Glomerular endothelial cell (primary cell): ENCODE results near the gene PRSS38. TPM values are rescaled to one million over a fixed set of nuclear protein-coding genes. Genes with fewer than 3 reads are reported as not detected.

ENCODE experiments used
- DNase-seq: peaks from one replicate; pipeline ENCODE4 v3.0.0-alpha.2; 2011; ENCODE audit warnings: low read depth, low spot score; ENCODE audit errors: extremely low read depth
- total RNA-seq: library from RNA; depleted of rRNA; stranded (reverse); fragments of >200 nt; gene quantifications from 2 replicates; pipeline ENCODE4 v1.2.3, GENCODE V29; 2015

The PRSS38 gene
- total RNA-seq, 1 donor from 2014 or later = not detected

DNA sequence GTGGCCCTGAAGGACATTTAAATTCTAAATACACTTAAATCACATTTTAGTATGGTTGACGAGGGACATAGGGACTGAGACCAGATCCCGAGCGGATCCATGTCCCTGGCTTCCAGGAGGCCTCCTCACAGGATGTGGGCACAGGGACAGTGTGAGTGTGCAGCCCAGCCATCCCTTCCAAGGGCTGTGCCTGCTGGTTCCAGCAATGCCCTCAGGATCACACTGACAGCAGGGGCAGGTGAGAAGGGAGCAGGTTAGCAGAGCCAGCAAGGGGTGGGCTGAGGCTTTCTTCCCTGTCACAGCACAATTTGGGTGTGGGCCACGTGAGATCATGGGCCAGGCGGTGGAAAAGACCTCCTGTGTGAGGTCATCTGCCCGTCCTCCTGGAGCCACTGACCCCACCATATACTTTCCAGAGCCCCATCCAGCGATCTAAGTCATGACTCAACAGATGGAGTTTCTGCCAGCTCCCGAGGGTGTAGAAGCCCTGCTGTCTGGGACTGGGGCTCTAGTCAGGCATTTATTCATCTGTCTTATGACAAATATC is 37.0 kb upstream of the PRSS38 start:
- no peak for DNase-seq

DNA sequence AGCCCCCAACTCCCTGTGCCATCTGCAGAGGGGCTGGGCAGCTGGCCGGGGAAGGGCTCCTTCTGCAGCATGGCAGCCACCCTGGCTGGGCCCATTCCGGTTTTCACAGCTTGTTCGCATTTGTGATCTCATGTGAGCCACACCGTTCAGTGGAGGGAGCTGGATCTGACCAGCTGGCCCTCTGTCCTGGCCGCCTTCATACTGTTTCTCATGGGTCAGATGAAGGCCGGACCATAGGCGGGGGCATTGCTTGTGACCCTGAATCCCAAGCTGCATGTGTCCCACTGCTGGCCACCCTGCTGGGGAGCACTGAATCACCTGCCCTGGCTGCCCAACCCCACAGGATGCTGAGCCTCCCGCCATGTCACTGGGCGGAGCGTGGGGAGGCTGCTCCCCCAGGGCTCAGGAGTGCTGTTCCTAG is 36.4 kb upstream of the PRSS38 start:
- no peak for DNase-seq

DNA sequence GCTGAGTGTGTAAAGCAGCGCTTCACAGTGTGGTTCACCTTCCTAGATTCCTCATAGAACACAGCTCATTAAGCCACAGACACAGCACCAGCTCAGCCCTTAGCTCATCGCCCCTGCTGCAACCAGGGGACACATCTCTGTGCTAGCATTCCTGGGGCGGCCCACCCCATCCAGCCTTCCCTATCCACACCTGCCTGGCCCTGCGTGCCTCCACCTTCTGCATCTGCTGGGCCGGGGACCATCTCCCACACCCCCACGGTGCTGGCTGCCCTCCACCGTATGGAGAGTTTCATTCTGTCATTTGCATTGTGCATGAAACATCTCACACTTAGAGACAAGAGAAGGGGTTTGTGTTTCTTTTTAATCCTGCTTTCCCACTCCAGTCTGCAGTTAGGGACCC is 35.8 kb upstream of the PRSS38 start:
- no peak for DNase-seq

DNA sequence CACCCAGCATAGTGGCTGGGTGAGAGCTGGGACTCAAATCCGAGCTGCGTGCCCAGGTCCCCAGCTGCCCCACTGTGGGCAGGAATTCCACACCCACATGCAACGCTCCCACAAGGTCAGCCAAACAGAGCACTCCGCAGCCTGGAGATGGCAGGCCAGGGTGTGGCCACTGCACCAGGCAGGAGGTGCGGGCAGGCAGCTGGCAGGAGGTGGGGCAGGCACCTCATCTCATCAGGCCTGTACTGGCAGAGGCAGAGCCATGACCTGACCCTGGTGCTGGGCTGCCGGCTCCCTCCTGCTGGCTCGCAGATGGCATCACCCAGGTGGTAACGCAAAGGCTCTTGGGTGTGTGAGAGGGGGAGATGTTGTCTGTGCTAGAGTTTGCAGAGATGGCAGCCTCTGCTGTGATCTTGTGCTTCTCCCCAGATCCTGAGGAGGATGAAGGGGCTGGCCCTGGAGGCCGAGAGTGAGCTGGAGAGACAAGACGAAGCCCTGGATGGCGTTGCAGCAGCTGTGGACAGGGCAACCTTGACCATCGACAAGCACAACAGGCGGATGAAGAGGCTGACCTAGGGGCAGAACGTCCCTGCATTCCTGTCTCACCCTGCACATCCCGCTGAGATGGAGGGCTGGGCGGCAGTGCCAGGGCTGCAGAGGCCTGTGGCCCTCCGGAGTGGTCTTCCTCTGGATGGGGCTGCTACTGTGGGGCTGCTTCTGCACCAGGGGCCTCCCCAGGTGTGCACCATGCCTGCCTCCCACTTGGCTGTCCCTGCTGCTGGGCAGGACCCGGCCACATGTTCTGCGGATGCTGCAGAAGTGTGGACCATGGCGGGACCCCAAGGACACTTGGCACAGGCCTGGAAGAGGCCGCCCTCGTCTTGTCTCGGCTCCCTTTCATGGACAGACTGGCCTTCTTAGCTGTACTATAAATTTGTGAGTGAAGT is 35.1 kb upstream of the PRSS38 start:
- no peak for DNase-seq

DNA sequence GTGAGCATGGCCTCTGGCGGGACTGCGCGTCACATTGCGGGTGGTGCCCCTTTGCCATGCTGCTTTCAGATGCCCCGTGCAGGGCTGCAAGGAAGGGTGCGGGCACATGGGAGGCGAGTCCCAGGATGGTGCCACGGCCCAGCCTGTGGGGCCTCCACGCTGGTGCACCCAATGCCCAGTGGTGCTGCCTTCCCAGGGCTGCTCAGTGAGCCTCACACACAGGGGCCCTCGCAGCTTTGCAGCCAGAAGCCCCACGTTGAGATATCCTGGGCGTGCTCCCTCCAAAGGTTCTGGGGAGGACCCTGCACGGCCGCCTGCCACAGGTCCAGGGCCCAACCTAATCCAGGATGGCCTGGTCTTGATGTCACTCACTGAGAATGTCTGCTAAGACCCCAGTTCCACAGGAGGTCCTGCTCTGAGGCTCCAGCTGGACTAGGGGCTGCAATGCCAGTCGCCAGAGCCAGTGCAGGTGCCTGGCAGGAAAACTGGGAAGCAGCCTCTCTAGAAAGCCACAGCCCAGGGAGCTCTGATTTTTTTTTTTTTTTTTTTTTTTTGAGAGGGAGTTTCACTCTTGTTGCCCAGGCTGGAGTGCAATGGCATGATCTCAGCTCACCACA is 34.1 kb upstream of the PRSS38 start:
- no peak for DNase-seq

DNA sequence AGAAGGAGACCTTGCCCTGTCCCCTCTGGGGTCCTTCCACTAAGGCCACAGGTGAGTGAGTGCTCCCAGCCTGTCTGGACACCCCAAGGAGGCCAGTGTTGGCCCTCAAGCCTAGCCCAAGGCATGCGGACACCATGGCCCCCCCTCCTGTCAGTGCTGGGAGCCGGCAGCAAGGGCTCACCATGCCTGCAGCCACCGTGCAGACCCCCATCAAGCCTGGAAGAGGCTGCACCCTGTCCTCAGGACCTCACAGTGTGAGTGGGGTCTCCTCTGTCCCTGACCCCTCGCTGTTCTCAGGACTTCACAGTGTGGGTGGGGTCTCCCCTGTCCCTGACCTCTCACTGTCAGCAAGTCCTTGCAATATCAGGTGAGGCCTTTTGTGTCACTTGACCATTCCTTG is 33.2 kb upstream of the PRSS38 start:
- DNase-seq = no peak

DNA sequence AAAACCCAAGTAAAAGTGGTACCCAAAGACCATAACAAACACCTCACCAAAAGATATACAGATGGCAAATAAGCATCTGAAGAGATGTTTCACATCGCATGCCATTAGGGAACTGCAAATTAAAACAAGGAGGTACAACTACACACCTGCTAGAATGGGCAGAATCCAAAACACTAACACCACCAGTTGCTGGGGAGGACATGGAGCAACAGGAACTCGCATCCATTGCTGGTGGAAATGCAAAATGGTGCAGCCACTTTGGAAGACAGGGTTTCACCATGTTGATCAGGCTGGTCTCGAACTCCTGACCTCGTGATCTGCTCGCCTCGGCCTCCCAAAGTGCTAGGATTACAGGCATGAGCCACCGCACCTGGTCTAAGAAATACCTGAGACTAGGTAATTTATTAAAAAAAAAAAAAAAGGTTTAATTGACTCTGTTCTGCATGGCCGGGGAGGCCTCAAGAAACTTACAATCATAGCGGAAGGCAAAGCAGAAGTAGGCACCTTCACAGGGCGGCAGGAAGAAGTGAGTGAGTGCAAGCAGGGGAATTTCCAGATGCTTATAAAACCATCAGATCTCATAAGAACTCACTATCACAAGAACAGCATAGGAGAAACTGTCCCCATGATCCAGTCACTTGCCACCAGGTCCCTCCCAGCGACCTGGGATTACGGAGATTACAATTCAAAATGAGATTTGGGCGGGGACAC is 30.2 kb upstream of the PRSS38 start:
- DNase-seq = no peak

DNA sequence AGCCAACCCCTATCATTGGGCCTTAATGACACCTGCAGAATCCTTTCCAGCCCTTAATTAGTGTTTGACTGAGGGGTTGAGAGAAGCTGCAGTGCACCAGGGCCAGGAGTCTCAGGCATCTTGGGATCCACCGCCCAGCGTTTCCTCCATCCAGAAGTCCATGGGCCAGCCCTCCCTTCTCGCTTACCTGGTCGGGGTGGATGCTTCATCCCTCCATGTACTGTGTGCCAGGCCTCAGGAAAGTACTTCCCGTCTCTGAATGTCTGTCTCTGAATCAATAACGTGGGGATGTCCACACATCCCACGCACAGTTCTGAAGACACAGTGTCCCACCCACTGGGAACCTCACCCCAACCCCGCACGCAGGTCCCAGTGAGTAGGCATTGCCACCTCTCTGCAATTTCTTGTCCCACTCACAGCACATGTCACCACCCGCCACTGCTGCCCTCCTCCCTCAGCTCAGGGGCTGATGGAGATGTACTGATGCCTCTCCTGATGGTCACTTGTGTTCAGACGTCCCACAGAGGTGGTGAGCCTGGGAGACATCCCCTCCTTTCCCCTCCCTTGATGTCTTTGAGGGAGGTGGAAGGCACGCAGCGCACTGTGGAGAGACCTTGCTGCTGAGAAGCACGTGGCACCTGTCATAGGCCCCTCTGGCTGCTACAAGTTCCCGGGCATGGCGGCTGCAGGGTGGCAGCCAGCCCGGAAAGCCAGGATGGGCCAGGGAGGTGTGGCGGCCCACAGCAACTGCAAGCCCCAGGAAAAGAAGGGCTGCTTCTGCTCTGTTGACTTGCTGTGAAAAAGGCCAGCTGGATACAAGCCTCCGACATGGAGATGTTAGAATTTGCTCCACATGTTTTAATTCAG is 29.4 kb upstream of the PRSS38 start:
- DNase-seq = no peak

DNA sequence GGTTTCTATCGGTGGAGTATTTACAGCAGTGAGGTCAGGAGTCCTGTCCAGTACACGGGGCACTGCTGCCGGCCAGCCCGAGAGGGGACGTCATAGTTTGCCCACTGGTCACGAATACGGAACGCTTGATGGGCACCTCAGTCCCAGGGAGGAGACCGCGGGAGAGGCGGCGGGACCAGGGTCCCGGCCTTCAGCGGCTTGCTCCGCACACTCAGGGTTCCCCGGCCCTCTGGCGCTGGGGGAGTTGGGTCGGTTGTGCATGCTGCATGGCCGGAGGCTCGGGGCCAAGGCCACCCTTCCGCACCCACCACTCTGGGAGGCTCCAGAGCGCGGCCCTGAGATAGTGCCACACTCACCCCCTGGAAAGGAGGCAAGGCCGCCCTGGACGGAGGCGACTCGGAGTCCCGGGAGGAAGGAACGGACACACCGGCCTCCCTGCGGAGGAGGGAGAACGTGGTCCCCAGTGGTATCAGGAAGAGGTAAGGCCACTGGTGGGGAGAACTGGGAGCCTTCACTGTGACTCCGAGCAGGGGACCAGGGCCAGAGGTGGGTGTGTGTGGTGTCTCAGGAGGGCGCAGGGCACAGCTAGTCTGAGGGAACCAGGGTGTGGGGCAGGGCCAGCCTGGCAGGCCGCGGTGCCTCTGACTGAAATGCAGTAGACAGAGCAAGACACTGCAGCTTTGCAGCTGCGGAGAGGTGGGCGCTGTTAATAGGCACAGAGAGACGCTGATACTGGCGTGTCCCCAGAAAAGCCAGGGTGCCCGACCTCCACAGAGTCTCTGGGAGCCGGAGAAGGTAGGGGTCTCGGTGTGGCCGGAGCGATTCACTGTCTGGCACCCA is 28.6 kb upstream of the PRSS38 start:
- no peak for DNase-seq

DNA sequence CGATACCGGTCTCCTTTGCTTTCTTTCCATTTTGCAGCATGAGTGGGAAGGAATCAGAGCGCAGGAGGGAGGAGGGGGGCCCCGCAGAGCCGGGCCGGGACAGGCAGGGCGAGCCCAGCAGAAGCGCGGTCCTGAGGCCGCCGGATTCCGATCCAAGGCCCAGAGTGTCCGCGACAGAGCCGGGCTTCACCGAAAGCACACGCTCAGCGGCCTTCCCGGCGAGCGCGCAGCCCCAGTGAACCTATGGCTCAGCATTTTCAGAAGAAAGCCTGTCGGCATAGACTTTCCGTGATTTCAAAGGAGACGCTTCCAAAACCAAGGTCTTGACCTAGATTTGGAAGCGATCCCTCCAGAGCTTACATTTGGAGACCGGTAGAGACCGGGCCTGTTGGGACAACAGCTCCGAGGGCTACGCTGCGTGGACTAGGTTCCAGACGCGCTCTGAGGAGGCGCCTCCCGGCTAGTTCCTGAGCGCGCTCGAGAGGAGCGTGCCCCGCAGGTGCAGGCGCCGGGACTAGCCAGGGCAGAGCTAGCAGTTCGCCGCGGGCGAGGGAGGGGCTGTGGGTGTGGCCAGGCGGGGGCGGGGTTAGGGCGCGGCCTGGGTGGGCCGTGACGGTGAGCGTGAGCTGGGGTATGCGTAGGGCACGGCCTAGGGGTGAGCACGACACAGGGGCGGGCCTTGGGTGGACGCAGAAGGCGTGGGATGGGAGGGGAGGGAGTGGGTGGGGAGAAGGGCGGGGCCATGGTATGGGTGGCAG is 27.8 kb upstream of the PRSS38 start:
- peak; percentile 20 for DNase-seq

DNA sequence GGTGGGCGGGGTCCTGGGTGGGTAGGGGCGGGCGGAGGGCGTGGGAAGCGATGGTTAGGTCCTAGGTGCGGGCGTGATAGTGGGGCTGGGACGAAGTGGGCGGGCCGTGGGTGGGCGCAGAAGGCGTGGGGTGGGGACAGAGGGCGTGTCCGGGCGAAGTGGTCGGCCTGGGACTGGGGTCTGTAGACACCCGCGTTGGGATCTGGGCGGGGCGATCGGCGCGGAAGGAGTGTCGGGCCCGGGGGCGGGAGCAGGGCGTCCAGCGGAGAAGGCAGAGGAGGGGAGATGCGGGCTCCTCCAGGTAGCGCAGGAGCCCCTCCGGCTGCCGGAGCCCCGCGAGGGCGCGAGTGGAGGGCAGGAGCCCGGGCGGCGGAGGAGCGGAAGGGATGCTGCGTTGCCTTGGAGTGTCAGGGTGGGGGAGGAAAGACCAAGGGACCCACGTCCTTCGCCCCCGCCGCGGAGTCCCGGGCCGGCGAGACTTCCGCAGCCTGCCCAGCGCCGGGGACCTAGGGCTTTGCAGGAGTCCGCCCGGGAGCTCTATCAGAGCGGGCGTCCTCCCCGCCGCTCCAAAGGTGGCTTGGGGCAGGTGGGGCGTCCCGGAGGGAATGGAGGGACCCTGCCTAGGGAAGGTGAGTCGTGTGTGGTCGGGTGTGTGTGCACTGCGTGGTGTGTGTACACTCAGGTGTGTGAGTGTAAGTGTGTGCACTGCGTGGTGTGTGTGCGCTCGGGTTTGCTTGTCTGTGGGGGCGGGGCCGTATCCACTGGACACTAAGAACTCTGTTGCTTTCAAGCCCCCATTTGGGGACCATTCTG is 27.0 kb upstream of the PRSS38 start:
- no peak for DNase-seq

DNA sequence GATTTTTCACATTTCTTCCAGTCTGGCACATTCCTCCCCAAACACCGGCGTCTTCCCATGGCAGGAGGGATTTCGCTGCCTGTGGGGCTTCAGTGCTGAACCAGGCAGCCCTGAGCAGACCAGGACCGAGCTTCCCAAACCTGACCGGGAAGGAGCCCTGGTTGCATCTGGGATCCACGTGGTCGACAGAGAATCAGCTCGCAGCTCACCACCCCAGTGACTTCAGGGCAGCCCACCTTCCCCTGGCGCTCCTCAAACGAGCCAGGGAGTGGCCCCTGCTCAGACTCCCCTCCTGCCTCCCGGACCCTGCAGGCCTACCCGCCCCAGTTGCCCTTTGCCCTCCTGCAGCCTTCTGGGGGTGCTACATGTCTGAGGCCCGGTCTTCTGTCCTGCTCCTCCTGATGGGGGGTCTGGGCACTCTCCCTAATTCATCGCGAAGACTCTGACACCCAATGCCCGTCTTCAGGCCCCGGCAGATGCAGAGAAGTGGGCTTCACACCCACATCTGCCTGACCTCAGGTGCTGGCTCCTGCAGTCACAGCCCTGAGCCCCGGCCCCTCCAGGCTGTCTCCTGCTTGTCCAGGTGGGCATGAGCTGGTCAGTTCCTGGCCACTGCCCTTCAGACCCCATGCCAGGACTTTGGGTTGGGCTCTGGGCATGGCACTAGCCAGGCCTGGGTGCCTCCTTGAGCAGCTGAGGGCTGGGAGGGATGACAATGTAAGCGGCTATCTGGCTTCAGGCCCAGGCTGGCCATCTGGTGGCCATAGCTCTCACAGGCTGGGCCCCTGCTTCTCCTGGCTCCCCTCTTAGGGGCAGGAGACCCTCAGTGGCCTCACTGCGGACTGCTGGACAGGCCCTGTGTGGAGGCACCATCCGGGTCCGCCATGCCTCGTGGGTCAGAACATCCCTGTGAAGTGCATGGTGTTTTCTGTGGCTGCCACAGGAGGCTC is 26.1 kb upstream of the PRSS38 start:
- DNase-seq = no peak

DNA sequence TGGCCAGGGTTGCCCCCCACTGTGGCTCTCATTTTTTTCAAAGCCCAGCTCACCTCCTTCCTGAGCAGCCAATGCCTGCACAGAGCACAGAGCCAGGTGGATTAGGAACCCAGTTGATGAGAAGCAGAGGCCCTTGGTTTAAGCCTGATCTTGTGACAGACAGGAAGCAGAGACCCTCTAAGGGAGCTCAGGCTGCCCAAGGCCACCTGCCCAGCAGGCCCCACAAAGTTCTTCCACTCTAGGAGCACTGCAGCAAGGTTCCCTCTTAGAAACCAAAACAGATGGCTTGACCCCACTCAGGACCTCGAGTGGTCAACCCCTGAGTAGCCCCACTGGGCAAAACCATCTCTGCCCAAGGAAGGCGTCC is 25.5 kb upstream of the PRSS38 start:
- no peak for DNase-seq

DNA sequence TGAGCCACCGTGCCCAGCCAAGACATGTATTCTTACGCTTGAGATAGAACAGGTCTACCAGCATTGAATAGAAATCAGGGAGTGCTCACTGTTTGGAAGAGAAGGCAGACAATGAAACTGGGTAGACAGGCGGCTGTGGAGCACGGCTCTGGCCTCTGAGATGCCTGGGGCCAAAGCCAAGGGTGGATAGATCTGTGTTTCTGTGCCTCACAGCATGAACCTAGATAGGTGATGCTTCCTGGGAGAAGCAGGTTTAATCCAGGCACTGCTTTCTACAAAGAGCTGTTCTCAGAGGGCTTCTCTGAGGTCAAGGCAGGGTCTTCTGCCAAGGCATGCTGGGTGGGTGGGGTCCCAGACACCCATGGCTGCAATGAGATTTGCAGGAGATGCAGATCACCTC is 24.6 kb upstream of the PRSS38 start:
- no peak for DNase-seq

DNA sequence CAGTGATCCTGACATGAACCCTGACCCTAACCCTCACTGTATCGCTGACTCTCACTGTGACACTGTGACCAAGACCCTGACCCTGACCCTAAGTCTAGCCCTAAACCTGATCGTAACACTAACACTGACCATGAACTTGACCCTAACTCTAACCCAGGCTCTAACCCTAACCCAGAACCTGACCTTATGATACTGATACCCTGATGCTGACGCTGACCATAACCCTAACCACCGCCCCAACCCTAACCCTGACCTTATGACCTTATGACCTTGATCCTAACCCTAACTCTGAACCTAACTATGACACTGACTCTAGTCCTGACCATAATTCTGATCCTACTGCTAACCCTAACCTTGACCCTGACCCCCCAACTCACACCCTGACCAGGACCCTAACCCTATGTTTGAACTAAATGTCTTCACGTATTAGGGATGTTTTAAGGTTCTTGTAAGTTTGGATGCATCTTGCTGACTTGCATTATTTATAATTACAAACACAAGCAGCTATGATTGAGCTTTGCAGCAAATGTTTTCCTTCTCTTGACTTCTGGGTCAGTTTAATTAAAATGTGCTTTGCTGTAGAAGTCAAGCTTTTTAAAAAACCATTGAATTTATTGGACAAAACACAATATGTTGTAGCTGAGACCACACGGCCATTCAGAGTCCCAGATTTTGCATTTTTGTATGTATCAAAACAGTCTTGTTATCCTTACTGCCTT is 23.9 kb upstream of the PRSS38 start:
- DNase-seq = no peak
